Measurements from ENCODE around the gene A2M.

The A2M gene

DNA sequence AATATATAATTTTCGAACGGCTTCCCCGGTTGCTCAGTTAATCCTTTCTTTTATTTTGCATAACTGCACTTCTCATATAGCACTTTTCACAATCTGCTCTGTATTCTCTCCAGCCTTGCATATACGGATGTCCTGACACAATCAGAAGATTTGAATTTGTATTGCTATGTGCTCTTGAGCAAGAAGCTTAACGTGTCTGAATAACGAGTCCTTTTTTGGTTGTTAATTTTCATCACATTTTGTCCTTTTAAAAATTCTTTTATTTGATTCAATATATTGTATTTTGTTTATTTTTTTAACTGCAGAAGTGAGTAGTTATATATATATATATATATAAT is 17.6 kb downstream of the A2M start:
- no peak for DNase-seq

GRCh38 chr12:9096563-9097176 is 19.0 kb downstream of the A2M start:
- DNase-seq = no peak

- DNase-seq = no peak
These were observed 20.4 kb downstream of the A2M start for GRCh38 chr12:9095322-9095721.

- DNase-seq = no peak
These were observed 21.1 kb downstream of the A2M start for GRCh38 chr12:9094512-9095206.

DNA sequence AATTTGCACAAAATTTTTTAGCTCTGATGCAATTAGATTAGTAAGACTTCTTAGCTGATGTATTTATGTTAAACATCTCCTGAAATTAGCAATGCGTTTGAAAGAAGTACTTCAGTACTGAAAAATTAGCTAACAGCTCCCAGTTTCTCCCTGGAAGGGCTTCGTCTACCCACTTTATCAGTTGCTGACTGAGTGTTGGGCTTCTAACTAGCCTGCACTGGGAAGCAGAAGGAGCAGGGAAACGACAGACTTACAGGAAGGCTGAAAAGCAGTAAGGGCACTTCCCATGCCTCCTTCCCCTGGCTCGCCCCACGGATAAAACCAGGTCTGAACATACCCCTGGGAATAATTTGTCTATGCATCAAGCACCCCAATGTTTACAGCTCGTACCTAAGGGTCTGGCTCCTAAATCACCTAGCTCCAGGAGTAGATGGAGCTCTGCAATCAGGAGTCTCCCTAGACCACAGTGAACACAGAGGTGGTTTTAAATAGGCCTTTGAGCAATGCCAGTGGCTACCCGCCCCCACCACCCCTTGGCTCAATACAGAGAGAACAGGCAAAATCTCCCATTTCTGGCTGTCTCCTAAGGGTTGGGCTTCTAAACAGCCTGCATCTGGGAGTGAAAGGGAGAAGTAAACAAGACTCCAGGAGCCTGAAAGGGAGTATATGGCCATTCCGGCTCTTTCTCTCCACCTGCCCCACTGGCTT is 23.7 kb downstream of the A2M start:
- no peak for DNase-seq

DNA sequence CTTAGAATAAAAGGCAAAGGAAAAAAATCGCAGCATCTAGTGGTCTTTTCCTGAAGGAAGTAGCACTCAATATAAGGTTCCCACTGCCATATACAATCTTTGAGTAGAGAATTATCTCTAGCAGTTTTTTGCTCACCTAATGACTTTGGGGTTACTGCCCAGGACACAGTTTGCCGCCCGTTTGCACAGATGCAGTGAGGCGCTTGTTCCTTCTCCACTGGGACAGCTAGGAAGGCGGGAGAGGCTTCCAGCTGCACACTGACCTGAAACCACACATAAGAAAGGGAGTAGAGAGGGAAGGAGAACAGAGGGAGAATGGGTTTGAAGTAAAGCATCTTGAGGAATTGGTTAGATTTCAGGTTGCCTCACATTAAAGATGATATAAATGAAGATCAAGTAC is 25.5 kb downstream of the A2M start:
- DNase-seq = no peak

DNA sequence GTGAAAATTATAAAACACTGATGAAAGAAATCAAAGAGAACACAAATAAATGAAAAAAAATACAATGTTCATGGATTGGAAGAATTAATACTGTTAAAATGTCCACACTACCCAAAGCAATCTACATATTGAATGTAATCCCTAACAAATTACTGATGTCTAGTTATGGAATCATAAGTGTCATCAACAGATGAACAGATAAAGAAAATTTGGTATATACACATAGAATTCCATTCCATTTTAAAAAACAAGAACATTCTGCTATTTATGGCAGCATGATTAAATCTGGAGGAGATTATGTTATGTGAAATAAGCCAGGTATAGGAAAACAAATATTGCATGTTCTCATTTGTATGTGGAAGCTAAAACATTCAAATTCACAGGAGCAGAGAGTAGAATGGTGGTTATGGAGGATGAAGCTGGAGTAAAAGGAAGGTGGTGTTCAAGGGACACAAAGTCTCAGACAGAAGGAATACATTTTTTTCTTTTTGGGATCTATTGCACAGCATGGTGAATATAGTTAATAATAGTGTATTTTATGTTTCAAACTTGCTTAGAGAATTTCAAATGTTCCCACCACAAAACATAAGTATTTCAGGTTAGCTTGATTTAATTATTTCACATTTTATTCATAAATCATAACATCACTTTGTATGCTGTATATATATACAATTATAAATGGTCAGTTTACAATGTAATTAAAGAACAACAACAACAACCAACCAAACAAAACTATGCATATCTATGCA is 28.5 kb downstream of the A2M start:
- no peak for DNase-seq

- DNase-seq = no peak
These were observed 29.6 kb downstream of the A2M start for GRCh38 chr12:9086087-9086486.

DNA sequence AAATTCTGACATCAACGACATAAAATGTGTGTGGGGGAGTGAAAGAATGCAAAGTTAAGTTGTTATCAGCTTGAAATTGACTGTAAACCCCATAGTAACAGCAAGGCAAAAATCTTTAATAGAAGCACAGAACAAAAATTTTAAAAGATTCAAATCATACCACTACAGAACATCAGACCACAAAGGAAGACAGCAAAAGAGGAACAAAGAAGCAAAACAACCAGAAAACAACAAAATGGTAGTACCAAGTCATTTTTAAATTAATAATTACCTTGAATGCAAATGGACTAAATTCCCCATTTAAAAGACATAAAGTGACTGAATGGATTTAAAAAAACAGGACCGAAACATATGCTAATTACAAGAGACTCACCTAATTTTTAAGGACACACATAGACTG is 31.3 kb downstream of the A2M start:
- DNase-seq = no peak

DNA sequence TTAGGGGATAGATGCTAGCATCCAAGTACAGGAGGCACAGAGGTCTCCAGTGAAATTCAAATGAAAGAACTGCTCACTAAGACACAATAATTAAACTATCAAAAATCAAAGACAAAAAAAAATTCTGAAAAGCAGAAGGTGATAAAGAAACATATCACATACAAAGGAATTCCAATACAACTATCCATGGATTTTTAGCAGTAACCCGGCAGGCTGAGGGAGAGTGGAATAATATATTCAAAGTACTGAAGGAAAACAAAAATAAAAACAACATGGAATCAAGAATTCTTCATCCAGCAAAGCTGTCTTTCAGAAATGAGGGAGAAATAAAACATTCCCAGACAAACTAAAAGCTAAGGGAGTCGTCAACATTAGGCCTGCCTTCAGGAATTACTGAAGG is 31.9 kb downstream of the A2M start:
- no peak for DNase-seq

DNA sequence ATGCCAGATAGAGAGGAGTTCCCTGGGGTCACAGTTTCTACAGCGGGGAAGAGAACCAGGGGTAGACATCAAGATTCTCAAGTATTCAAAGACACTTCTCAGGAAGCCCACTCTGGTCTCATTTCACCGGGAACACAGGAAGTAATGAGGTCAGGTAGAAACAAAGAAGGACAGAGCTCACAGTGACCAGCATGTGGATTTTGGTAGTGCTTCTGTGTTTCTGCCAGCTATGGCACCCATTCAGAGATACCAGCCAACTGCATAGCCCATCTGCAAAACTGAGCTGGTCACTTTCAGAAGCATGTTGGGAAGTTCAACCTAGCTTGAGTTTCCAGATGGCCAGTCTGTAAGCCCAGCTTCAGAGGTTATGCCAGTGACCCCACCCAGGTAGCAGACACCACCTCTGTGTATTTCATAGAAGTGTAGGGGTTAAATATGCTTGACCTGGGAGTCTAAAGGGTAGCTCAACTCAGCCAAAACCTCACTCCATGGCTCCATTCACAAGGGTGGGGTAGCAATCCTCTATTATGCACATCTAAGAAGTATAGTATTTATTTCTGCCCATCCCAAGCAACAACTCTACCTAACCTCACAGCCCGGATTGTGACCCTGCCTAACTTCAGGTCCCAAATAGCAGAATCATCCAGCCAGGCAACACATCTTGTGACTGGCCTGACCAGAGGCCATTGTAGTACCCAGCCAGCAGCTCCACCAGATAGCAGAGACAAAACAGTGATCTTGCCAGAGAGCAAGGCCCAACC is 33.9 kb downstream of the A2M start:
- DNase-seq = no peak

DNA sequence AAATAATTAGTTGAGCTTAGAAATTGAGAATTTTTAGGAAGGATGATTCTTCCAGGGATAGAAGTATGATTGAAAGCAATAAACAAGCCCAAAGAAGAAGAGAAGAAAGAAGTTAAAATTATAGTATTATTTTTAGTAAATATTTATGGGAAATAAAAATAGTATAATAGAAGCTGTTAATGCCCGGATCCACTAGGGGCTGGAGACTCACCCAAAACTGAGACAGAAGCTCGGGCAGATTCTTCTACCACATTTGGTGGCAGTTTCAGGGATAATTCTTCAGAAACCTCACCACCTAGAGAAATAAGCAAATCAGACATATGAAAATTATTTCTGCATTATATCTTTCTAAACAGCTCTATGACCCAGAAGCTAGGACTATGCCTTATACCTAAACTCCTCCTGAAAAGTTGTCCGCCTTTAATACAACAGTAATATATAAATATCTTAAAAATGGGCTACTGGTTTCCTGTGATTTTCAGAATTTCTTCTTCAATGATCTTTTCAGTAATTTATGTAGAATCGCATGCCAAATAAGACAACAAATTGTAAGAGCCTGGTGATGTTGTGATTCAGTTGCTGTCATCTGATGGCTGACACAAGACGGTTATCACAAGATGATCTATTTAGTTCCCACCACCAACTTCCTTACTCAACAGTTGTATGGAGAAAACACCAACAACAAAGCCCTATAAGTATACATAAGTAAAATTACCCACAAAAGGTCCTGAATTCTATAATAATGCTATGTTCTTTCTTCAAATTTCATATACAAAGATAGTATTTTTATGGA is 35.6 kb downstream of the A2M start:
- DNase-seq = no peak

DNA sequence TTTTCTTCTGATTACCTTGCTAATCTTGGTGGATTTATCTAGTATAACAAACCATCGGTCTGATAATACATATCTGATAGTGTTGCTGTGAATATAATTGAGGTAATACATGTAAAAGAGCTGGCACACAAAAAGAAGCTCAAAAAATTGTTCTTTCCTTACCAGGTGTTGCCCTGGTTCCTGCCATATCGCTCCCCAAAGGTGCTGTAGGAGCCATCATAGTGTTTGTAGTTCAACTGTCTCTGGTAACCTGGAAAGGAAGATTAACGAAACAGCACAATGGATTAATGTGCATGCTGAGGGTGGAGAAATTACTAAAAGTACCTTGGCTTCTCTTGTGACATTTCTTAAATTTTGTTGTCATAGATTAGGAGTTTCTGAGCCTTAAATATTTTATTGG is 36.6 kb downstream of the A2M start:
- DNase-seq = no peak

DNA sequence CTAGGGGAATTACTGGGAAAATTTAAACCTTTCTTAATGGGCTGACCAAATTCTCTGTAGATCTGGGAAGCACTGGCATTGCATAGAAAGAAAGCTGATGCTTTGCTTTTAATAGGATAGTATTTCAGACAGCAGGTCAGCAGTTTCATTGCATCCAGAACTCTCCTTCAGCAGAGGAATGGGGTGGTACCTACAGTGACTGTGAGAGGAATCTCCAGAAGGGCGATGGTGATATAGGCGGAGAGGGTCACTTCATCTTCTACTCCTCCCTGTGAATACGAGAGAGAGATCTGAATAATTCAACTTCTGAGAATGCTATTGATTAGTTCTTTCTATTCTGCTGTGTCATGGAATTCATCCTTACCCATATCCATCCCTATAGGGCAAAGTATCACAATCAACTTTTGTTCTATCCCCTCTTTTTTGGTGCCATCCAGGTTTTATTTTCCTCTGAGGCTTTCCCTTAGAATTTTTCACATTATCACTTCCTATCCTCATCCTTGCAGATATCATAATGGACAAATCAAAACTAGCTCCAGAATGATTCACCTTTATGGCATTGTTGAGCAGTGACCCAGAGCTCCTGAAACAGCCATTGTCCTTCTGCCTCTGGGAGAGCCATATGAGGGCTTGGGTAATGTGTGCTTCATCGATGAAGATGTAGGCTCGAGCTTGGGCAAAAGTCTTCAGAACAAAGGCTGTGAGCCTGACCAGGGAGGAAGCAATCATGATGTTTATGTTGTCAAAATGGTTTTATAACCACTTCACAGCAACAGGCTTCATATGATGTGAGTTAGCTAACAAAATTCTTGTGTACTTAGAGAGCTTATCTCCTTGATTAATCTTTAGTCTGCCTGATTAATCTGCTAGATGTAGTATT is 38.3 kb downstream of the A2M start:
- DNase-seq = no peak

- DNase-seq = no peak
These were observed 39.0 kb downstream of the A2M start for GRCh38 chr12:9076733-9077132.

DNA sequence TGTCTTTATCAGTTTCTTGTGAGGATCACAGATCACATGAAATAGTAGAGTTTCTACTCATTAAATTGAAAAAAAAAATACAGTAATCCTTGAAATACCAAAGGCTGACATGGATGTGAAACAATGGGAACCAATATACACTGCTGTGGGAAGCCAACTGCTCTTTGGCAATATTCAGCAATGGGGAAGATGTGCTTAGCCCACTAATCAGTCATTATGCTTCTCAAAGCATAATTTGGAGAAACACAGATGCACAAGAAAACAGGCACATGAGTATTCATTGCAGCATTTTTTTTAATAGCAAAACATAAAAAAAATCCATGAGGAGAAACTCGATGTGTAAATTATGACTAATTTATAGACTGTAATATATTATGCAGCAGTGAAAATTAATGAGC is 40.6 kb downstream of the A2M start:
- no peak for DNase-seq

GRCh38 chr12:9074484-9075137 is 41.1 kb downstream of the A2M start:
- DNase-seq = no peak

- no peak for DNase-seq
These were observed 42.6 kb downstream of the A2M start for GRCh38 chr12:9073076-9073475.

GRCh38 chr12:9072481-9073038 is 43.2 kb downstream of the A2M start:
- no peak for DNase-seq

GRCh38 chr12:9071969-9072368 is 43.8 kb downstream of the A2M start:
- no peak for DNase-seq

All from 8988T (cell line).